Esophagus muscularis mucosa (tissue), 4 donors: ENCODE data around the gene NEB. TPM values are rescaled to one million over a fixed set of nuclear protein-coding genes. Genes with fewer than 3 reads are reported as not detected.

Experiments used
- DNase-seq: peaks from one replicate; pipeline ENCODE4 v3.0.0-alpha.2; 2017; ENCODE audit errors: extremely low spot score
- H3K27ac ChIP-seq, 4 donors: fragments of 200-600 bp; sonication (generic); replicated peaks in 1 of 4; 1 replicate in 3 of 4; 2 replicates in 1 of 4; pipeline ENCODE4 v1.5.1; 2016 to 2019; ENCODE audit warnings: mild to moderate bottlenecking in 1 of 4
- H3K27me3 ChIP-seq, 4 donors: fragments of 200-600 bp; sonication (generic); one replicate each; pipeline versions ENCODE4 v1.5.1 to v1.6.0; 2016 to 2019
- H3K36me3 ChIP-seq, 4 donors: fragments of 200-600 bp; sonication (generic); one replicate each; pipeline ENCODE4 v1.5.1; 2016 to 2019
- H3K4me1 ChIP-seq, 4 donors: fragments of 200-600 bp; sonication (generic); one replicate each; pipeline ENCODE4 v1.5.1; 2016 to 2019
- H3K4me3 ChIP-seq, 4 donors: fragments of 200-600 bp; sonication (generic); 1 replicate in 2 of 4; 2 replicates in 2 of 4; pipeline ENCODE4 v1.5.1; 2016 to 2019; ENCODE audit warnings: mild to moderate bottlenecking in 4 of 4, moderate library complexity in 1 of 4
- H3K9me3 ChIP-seq, 4 donors: fragments of 200-600 bp; sonication (generic); 1 replicate in 3 of 4; 2 replicates in 1 of 4; pipeline ENCODE4 v1.5.1; 2016 to 2019
- CTCF ChIP-seq, 3 experiments: fragments of 200-600 bp in 2 of 3; fragments of 450-650 bp in 1 of 3; sonication (generic) in 2 of 3; IDR thresholded peaks; one replicate each; pipeline ENCODE4 v1.5.1; 2017 to 2019; ENCODE audit warnings: antibody characterized with exemption in 3 of 3, mild to moderate bottlenecking in 2 of 3, moderate library complexity in 1 of 3
- EP300 ChIP-seq: sonication (generic); formaldehyde crosslinking; IDR thresholded peaks from one replicate; pipeline ENCODE4 v1.6.1; 2017; ENCODE audit warnings: antibody characterized with exemption
- POLR2A ChIP-seq: fragments of 450-650 bp; IDR thresholded peaks from one replicate; pipeline ENCODE4 v1.6.1; 2017; ENCODE audit warnings: antibody characterized with exemption, moderate library complexity, mild to moderate bottlenecking, low read depth
- POLR2AphosphoS5 ChIP-seq, 2 donors: sonication (generic); formaldehyde crosslinking; IDR thresholded peaks; one replicate each; pipeline ENCODE4 v1.6.1; 2017; ENCODE audit warnings: antibody characterized with exemption in 2 of 2
- WGBS: methylation state at CpG from one replicate; pipeline ENCODE4 v1.1.5; 2018; 5-methylcytosine and 5-hydroxymethylcytosine counted together
- intact Hi-C: fragments of 100-400 bp; cut with DNase I; formaldehyde crosslinking; loops from one replicate; pipeline ENCODE4 v1.15.1; 2023
- total RNA-seq, 4 donors: library from RNA; depleted of rRNA; stranded (reverse); fragments of >200 nt; gene quantifications; one replicate each; pipeline versions ENCODE4 v1.1.0 to v1.2.1, GENCODE V29; 2016

The NEB gene
- total RNA-seq, 4 donors from 2014 or later, result 0.23 to 0.84 (median 0.54) TPM

- intact Hi-C loops, result no loop called here
- no peak for TF ChIP-seq POLR2A
- no peak for TF ChIP-seq POLR2AphosphoS5 (IDR thresholded peaks at IDR 0.05)
- no peak for TF ChIP-seq CTCF (IDR thresholded peaks at IDR 0.05)
- TF ChIP-seq EP300, result no peak
- H3K27ac ChIP-seq, result no peak overlapping the region
- no peaks in the 10 kb centered on the region for H3K9me3 ChIP-seq
- H3K36me3 ChIP-seq, result no peaks in the 10 kb centered on the region
- WGBS, result 84% methylated on average over 2 of the region's 2 CpGs
- DNase-seq, result no peak
- no peak overlapping the region for H3K4me3 ChIP-seq
- H3K27me3 ChIP-seq, result no peaks in the 10 kb centered on the region
- H3K4me1 ChIP-seq, result no peaks in the 10 kb centered on the region
These were observed 76.2 kb downstream of the NEB start for GRCh38 chr2:151658081-151658480.

GRCh38 chr2:151657667-151658076 is 76.6 kb downstream of the NEB start:
- H3K36me3 ChIP-seq, result no peaks in the 10 kb centered on the region
- no peaks in the 10 kb centered on the region for H3K4me1 ChIP-seq
- H3K27me3 ChIP-seq, result no peaks in the 10 kb centered on the region
- H3K9me3 ChIP-seq, result no peaks in the 10 kb centered on the region
- H3K4me3 ChIP-seq, result no peak overlapping the region
- intact Hi-C loops, result no loop called here
- WGBS, result 65% methylated on average over 2 of the region's 2 CpGs
- DNase-seq, result no peak
- H3K27ac ChIP-seq, result no peak overlapping the region
- TF ChIP-seq POLR2A, result no peak
- TF ChIP-seq POLR2AphosphoS5 (IDR thresholded peaks at IDR 0.05), result no peak
- TF ChIP-seq CTCF (IDR thresholded peaks at IDR 0.05), result no peak
- TF ChIP-seq EP300, result no peak

GRCh38 chr2:151655663-151656398 is 78.4 kb downstream of the NEB start:
- no peaks in the 10 kb centered on the region for H3K4me1 ChIP-seq
- 91% methylated on average over 8 of the region's 8 CpGs for WGBS
- no peaks in the 10 kb centered on the region for H3K9me3 ChIP-seq
- H3K27me3 ChIP-seq, result no peaks in the 10 kb centered on the region
- no peak for DNase-seq
- intact Hi-C loops, result no loop called here
- no peaks in the 10 kb centered on the region for H3K36me3 ChIP-seq
- TF ChIP-seq CTCF (IDR thresholded peaks at IDR 0.05), result no peak
- no peak for TF ChIP-seq POLR2AphosphoS5 (IDR thresholded peaks at IDR 0.05)
- TF ChIP-seq EP300, result no peak
- no peak for TF ChIP-seq POLR2A
- no peak overlapping the region for H3K4me3 ChIP-seq
- H3K27ac ChIP-seq, result no peak overlapping the region

- Histone ChIP-seq H3K4me1 (no peaks in the 10 kb centered on the region), H3K4me3 (no peak overlapping the region), H3K9me3 (no peaks in the 10 kb centered on the region), H3K27me3 (no peaks in the 10 kb centered on the region), H3K27ac (no peak overlapping the region), H3K36me3 (no peaks in the 10 kb centered on the region)
- intact Hi-C loops, result no loop called here
- TF ChIP-seq CTCF (IDR thresholded peaks at IDR 0.05) (no peak), POLR2A (no peak), EP300 (no peak), POLR2AphosphoS5 (IDR thresholded peaks at IDR 0.05) (no peak)
- no peak for DNase-seq
These were observed 79.4 kb downstream of the NEB start for GRCh38 chr2:151654891-151655290.

GRCh38 chr2:151654085-151654484 is 80.2 kb downstream of the NEB start:
- no peaks in the 10 kb centered on the region for H3K36me3 ChIP-seq
- intact Hi-C loops, result no loop called here
- H3K27ac ChIP-seq, result no peak overlapping the region
- no peaks in the 10 kb centered on the region for H3K9me3 ChIP-seq
- H3K27me3 ChIP-seq, result no peaks in the 10 kb centered on the region
- whole genome bisulfite sequencing, result 94% methylated on average over 3 of the region's 3 CpGs
- TF ChIP-seq POLR2AphosphoS5 (IDR thresholded peaks at IDR 0.05), result no peak
- no peak for TF ChIP-seq CTCF (IDR thresholded peaks at IDR 0.05)
- TF ChIP-seq POLR2A, result no peak
- no peak for TF ChIP-seq EP300
- DNase-seq, result no peak
- H3K4me3 ChIP-seq, result no peak overlapping the region
- no peaks in the 10 kb centered on the region for H3K4me1 ChIP-seq
